Activated CD8-positive, alpha-beta T cell treated with anti-CD3 and anti-CD28 coated beads for 36 hours (primary cell): ENCODE measurements around the gene MEX3A. TPM values are rescaled to one million over a fixed set of nuclear protein-coding genes. Genes with fewer than 3 reads are reported as not detected.

ENCODE experiments used
- ATAC-seq: fragments of 200-7000 bp; cut with Tn5 transposase; one replicate; pipeline ENCODE4 v1.10.0; 2021; ENCODE audit warnings: mild to moderate bottlenecking, moderate library complexity
- CTCF ChIA-PET: fragments of 350-600 bp; sonication (Branson Sonifier 250); formaldehyde crosslinking; loops from one replicate; lab custom pipeline; 2021; ENCODE audit warnings: antibody characterized with exemption; lab: Charles Lee
- POLR2A ChIA-PET: fragments of 350-600 bp; sonication (Branson Sonifier 250); formaldehyde crosslinking; loops from one replicate; lab custom pipeline; 2021; ENCODE audit warnings: antibody characterized with exemption; lab: Charles Lee
- DNase-seq: peaks from one replicate; pipeline ENCODE4 v3.0.0-alpha.2; 2020
- H3K27ac Mint-ChIP-seq: one replicate; pipeline ENCODE4 v1.8.0; 2021; ENCODE audit warnings: mild to moderate bottlenecking, mixed read lengths
- H3K27me3 Mint-ChIP-seq: one replicate; pipeline ENCODE4 v1.8.0; 2021; ENCODE audit warnings: mixed read lengths
- H3K36me3 Mint-ChIP-seq: one replicate; pipeline ENCODE4 v1.8.0; 2021; ENCODE audit warnings: low read depth, mixed read lengths
- H3K4me1 Mint-ChIP-seq: one replicate; pipeline ENCODE4 v1.8.0; 2021; ENCODE audit warnings: low read depth, mixed read lengths
- H3K4me3 Mint-ChIP-seq: one replicate; pipeline ENCODE4 v1.8.0; 2021; ENCODE audit warnings: mild to moderate bottlenecking, moderate library complexity, mixed read lengths
- H3K9me3 Mint-ChIP-seq: one replicate; pipeline ENCODE4 v1.8.0; 2021; ENCODE audit warnings: mixed read lengths
- CTCF ChIP-seq: fragments of 200-600 bp; IDR thresholded peaks from one replicate; pipeline ENCODE4 v1.8.0; 2022; ENCODE audit warnings: antibody characterized with exemption, mild to moderate bottlenecking
- intact Hi-C: fragments of 100-400 bp; cut with micrococcal nuclease; formaldehyde crosslinking; loops from one replicate; pipeline ENCODE4 v1.10.0; 2022
- total RNA-seq, 2 experiments: library from RNA; stranded (reverse); gene quantifications; one replicate each; pipeline ENCODE4 v1.2.3, GENCODE V29; 2021

The MEX3A gene
- total RNA-seq, 2 experiments from 2014 or later: 0.45 to 0.83 TPM

GRCh38 chr1:156026588-156026987, 55.7 kb downstream of the MEX3A start:
- no peak for TF ChIP-seq CTCF
- H3K27me3 Mint-ChIP-seq: peaks cover 5% of the 10 kb centered on the region
- intact Hi-C loops: no loop called here
- peaks cover 4% of the 10 kb centered on the region for H3K4me1 Mint-ChIP-seq
- peak; percentile 46 for ATAC-seq
- H3K4me3 Mint-ChIP-seq: no peak overlapping the region
- no peak for DNase-seq
- H3K36me3 Mint-ChIP-seq: no peaks in the 10 kb centered on the region
- ChIA-PET CTCF (interaction anchor here (0.8 to 1.4 kb wide), 6 partner anchors 19 to 104 kb away, joined by 3 to 5 read pairs (median 3); no protein-coding TSS in a partner anchor), POLR2A (no interaction called here)
- no peaks in the 10 kb centered on the region for H3K9me3 Mint-ChIP-seq
- no peak overlapping the region for H3K27ac Mint-ChIP-seq

DNA sequence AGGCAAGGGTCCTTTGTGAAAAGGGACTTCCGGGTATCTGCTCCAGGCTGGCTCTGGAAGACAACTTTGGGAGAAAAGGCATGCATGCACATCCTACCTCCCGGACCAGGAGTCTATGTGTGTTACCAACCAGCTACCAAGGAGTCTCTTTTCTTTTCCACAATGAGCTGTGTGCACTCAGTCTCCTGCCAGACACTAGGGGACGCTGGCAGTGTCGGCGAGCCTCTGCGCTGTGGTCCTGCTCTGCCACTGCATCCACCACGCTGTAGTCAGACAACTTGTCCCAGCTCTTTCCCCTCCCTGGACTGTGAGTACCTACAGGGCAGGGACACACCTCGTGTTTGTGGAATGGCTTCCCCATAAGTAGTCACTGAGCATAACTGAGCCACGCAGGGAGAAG, 56.4 kb downstream of the MEX3A start:
- Mint-ChIP-seq H3K9me3 (no peaks in the 10 kb centered on the region), H3K36me3 (no peaks in the 10 kb centered on the region), H3K4me3 (no peak overlapping the region), H3K27me3 (peaks cover 5% of the 10 kb centered on the region), H3K4me1 (peaks cover 7% of the 10 kb centered on the region), H3K27ac (no peak overlapping the region)
- peak; percentile 65 for DNase-seq
- peak; percentile 46 for TF ChIP-seq CTCF
- ATAC-seq: peak; percentile 90
- POLR2A ChIA-PET: no interaction called here
- CTCF ChIA-PET: interaction anchor here (0.8 to 2.5 kb wide), 10 partner anchors 19 to 104 kb away, joined by 3 to 21 read pairs (median 4); partner anchors contain the start of gene UBQLN4
- intact Hi-C loops: no loop called here

GRCh38 chr1:156024801-156025200, 57.5 kb downstream of the MEX3A start:
- TF ChIP-seq CTCF: no peak
- DNase-seq (no peak), ATAC-seq (no peak)
- no peak overlapping the region for H3K4me3 Mint-ChIP-seq
- no peaks in the 10 kb centered on the region for H3K9me3 Mint-ChIP-seq
- peaks cover 5% of the 10 kb centered on the region for H3K27me3 Mint-ChIP-seq
- H3K4me1 Mint-ChIP-seq: peaks cover 11% of the 10 kb centered on the region
- ChIA-PET POLR2A (no interaction called here), CTCF (interaction anchor here (0.9 to 2.5 kb wide), 5 partner anchors 10 to 71 kb away, joined by 3 to 21 read pairs (median 5); no protein-coding TSS in a partner anchor)
- H3K27ac Mint-ChIP-seq: no peak overlapping the region
- peaks cover 7% of the 10 kb centered on the region for H3K36me3 Mint-ChIP-seq
- intact Hi-C loops: no loop called here

Other genes starting within 250 kb of the MEX3A start
- gene GON4L, start 225.3 kb downstream of the MEX3A start, total RNA-seq: 10 to 100 TPM; 43.4 to 46.8 TPM
- 1 to 10 TPM; 8.7 to 9.2 TPM for gene SYT11, start 222.9 kb downstream of the MEX3A start, total RNA-seq
- gene RIT1, start 171.1 kb downstream of the MEX3A start, total RNA-seq: 10 to 100 TPM; 21.6 to 24.1 TPM
- gene KHDC4, start 148.1 kb downstream of the MEX3A start, total RNA-seq: 10 to 100 TPM; 68.1 to 71.3 TPM
- gene RXFP4, start 140.8 kb downstream of the MEX3A start, total RNA-seq: not detected
- gene ARHGEF2, start 103.9 kb downstream of the MEX3A start, total RNA-seq: 100 to 1,000 TPM; 147 to 150 TPM
- gene SSR2, start 61.5 kb downstream of the MEX3A start, total RNA-seq: 100 to 1,000 TPM; 148 to 150 TPM
- 10 to 100 TPM; 36.9 to 39.8 TPM for gene UBQLN4, start 28.7 kb downstream of the MEX3A start, total RNA-seq
- gene LAMTOR2, start 27.7 kb downstream of the MEX3A start, total RNA-seq: 10 to 100 TPM; 48.9 to 49.4 TPM
- under 1 TPM; 0.49 to 0.63 TPM for gene RAB25, start 21.3 kb downstream of the MEX3A start, total RNA-seq
- 10 to 100 TPM; 51.8 to 56.6 TPM for gene LMNA, start 32.2 kb upstream of the MEX3A start, total RNA-seq
- 10 to 100 TPM; 23.8 to 24.7 TPM for gene SEMA4A, start 71.1 kb upstream of the MEX3A start, total RNA-seq
- gene SLC25A44, start 111.6 kb upstream of the MEX3A start, total RNA-seq: 10 to 100 TPM; 41.9 to 43.0 TPM
- gene PMF1, start 130.5 kb upstream of the MEX3A start, total RNA-seq: 10 to 100 TPM; 89.4 to 93.7 TPM
- 1 to 10 TPM; 2.2 to 2.5 TPM for gene BGLAP, start 159.7 kb upstream of the MEX3A start, total RNA-seq
- gene PAQR6, start 165.6 kb upstream of the MEX3A start, total RNA-seq: 1 to 10 TPM; 4.7 to 5.0 TPM
- gene SMG5, start 200.4 kb upstream of the MEX3A start, total RNA-seq: 10 to 100 TPM; 70.3 to 70.7 TPM
- gene TMEM79, start 201.9 kb upstream of the MEX3A start, total RNA-seq: 1 to 10 TPM; 8.0 to 8.2 TPM
- 10 to 100 TPM in 1 of 2 experiments, 1 to 10 TPM in 1; 9.3 to 11.3 TPM for gene GLMP, start 213.2 kb upstream of the MEX3A start, total RNA-seq
- under 1 TPM in 1 of 2 experiments, not detected in 1; 0.43 TPM for gene VHLL, start 216.8 kb upstream of the MEX3A start, total RNA-seq